ENCODE data around the gene KIF3B.

The KIF3B gene

DNA sequence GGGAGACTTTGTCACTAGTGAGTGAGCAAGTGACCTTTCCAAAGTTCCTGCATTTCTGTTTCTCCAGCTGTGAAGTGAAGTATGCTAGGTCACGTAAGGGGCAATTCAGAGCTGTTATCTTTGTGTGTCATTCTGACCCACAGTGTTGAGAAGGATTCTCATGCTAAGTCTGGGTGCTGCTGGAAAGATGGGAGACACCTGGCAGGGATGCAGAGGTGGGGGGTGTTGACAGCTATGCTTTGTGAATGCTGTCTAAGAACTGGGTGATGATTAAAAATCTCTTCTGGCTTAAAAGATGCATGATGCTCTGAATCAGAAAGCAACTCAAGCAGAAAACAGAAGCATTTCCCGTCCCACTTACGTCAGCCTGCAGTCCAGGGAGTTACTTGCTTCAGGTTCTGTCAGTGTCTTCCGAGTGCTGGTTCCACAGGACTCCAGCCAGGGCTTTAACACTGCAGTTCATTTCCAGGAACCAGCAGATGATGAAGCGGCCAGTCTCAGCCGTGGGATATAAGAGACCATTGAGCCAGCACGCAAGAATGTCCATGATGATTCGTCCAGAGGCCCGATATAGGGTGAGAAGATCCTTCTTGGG lies 49.7 kb downstream of the KIF3B start:
- Histone ChIP-seq H3K36me3 (ENCODE audit: control insufficient read depth in 1 of 2, insufficient read depth in 2 of 2, low read length in 2 of 2) (peaks cover 12 to 18% of the 10 kb centered on the region in 2 experiments), H4K91ac (ENCODE audit: low read depth, low read length) (no peak overlapping the region), H3K9me3 (ENCODE audit: insufficient read depth, low read depth, low read length) (no peaks in the 10 kb centered on the region), H3K18ac (ENCODE audit: low read length) (no peak overlapping the region), H3K4ac (ENCODE audit: low read depth, low read length) (no peak overlapping the region), H3K9ac (ENCODE audit: low read length) (no peak overlapping the region), H3K4me1 (ENCODE audit: control insufficient read depth in 1 of 2, insufficient read depth in 2 of 2, low read length in 2 of 2) (peaks cover 0 to 6% of the 10 kb centered on the region in 2 experiments), H3K4me2 (ENCODE audit: low read length) (no peak overlapping the region), H3K27me3 (ENCODE audit: insufficient read depth, low read length) (no peaks in the 10 kb centered on the region), H4K12ac (ENCODE audit: low read depth, low read length) (no peak overlapping the region), H2AK5ac (ENCODE audit: low read length) (no peak overlapping the region), H3K27ac (ENCODE audit: low read depth, low read length) (no peak overlapping the region), H3K23ac (ENCODE audit: low read length) (no peak overlapping the region), H3K79me1 (ENCODE audit: low read length) (no peaks in the 10 kb centered on the region), H2AFZ (ENCODE audit: insufficient read depth, low read length, poor library complexity) (no peak overlapping the region), H2BK120ac (ENCODE audit: insufficient read depth, low read length, poor library complexity) (no peak overlapping the region), H3K14ac (ENCODE audit: low read length) (no peak overlapping the region), H3K79me2 (ENCODE audit: control insufficient read depth, insufficient read depth, low read length, poor library complexity) (no peaks in the 10 kb centered on the region), H2BK12ac (ENCODE audit: low read length) (no peak overlapping the region), H2BK5ac (ENCODE audit: low read depth, low read length, poor library complexity) (no peak overlapping the region), H3K4me3 (ENCODE audit: low read depth, low read length) (no peak overlapping the region), H4K8ac (ENCODE audit: low read depth, low read length) (no peak overlapping the region)
- WGBS (ENCODE audit: extremely low coverage, insufficient coverage, insufficient read length): no CpG with 5 or more reads among the region's 9 CpGs
- DNase-seq: no peak

DNA sequence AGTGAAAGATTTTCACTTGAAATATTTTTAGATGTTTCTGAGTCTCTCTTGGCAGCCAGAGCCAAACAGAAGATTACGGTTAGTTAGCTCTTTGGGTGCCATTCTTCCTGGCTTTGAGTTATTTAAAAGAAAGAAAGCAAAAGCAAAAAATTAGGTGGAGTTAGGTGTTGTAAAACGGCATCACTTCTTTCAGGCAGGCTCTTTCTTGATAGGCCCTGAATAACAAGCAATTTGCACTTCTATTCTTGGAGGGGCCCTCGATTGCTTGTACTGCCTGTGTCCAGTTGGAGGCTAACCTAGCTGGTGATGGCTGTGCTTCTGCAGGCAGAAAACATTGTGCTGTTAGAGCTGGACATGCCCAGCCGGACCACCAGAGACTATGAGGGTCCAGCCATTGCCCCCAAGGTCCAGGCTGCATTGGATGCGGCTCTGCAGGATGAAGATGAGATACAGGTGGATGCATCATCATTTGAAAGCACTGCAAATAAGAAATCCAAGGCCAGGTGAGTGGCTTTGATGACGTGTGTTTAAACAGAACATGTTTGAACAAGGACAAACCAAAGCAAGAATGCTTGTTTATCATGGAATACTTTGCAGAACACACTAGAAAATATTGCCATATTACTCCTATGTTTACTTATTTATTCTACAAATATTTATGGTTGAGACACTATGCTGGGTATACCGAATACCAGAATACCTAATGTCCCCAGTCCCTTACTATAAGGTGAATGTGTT lies 52.5 kb downstream of the KIF3B start:
- H2AK5ac ChIP-seq (ENCODE audit: low read length): no peak overlapping the region
- H3K18ac ChIP-seq (ENCODE audit: low read length): no peak overlapping the region
- H3K9ac ChIP-seq (ENCODE audit: low read length): no peak overlapping the region
- no peak overlapping the region for H4K91ac ChIP-seq (ENCODE audit: low read depth, low read length)
- H3K4ac ChIP-seq (ENCODE audit: low read depth, low read length): no peak overlapping the region
- no peak overlapping the region for H2BK120ac ChIP-seq (ENCODE audit: insufficient read depth, low read length, poor library complexity)
- H4K8ac ChIP-seq (ENCODE audit: low read depth, low read length): no peak overlapping the region
- H3K79me2 ChIP-seq (ENCODE audit: control insufficient read depth, insufficient read depth, low read length, poor library complexity): no peaks in the 10 kb centered on the region
- no peak overlapping the region for H3K4me2 ChIP-seq (ENCODE audit: low read length)
- H3K23ac ChIP-seq (ENCODE audit: low read length): no peak overlapping the region
- H3K79me1 ChIP-seq (ENCODE audit: low read length): no peaks in the 10 kb centered on the region
- H3K27me3 ChIP-seq (ENCODE audit: insufficient read depth, low read length): no peaks in the 10 kb centered on the region
- H2AFZ ChIP-seq (ENCODE audit: insufficient read depth, low read length, poor library complexity): no peak overlapping the region
- peaks cover 11 to 20% of the 10 kb centered on the region in 2 experiments for H3K36me3 ChIP-seq (ENCODE audit: control insufficient read depth in 1 of 2, insufficient read depth in 2 of 2, low read length in 2 of 2)
- no peak overlapping the region for H3K4me3 ChIP-seq (ENCODE audit: low read depth, low read length)
- H3K9me3 ChIP-seq (ENCODE audit: insufficient read depth, low read depth, low read length): no peaks in the 10 kb centered on the region
- no peak overlapping the region for H2BK12ac ChIP-seq (ENCODE audit: low read length)
- H3K4me1 ChIP-seq (ENCODE audit: control insufficient read depth in 1 of 2, insufficient read depth in 2 of 2, low read length in 2 of 2): peaks cover 0 to 10% of the 10 kb centered on the region in 2 experiments
- H3K27ac ChIP-seq (ENCODE audit: low read depth, low read length): no peak overlapping the region
- no CpG with 5 or more reads among the region's 7 CpGs for WGBS (ENCODE audit: extremely low coverage, insufficient coverage, insufficient read length)
- H4K12ac ChIP-seq (ENCODE audit: low read depth, low read length): no peak overlapping the region
- H2BK5ac ChIP-seq (ENCODE audit: low read depth, low read length, poor library complexity): no peak overlapping the region
- DNase-seq: no peak
- no peak overlapping the region for H3K14ac ChIP-seq (ENCODE audit: low read length)

DNA sequence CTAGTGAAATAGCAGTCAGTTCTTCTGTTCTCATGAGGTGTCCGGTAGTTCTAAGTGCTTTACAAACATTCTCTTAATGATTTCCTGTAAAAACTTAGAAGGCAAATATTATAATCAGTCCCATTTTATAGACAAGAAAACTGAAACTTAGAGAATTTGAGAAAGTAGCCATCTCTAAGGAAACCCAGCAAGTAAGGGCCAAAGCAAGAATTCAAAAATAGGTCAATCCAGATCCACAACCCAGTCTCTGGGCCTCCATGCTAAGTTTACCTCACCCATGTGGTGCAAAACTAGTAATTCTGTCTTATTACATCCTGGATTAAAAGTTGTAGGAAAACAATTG lies 53.1 kb downstream of the KIF3B start:
- H3K27me3 ChIP-seq (ENCODE audit: insufficient read depth, low read length): no peaks in the 10 kb centered on the region
- H2BK120ac ChIP-seq (ENCODE audit: insufficient read depth, low read length, poor library complexity): no peak overlapping the region
- no peak overlapping the region for H3K4ac ChIP-seq (ENCODE audit: low read depth, low read length)
- H4K8ac ChIP-seq (ENCODE audit: low read depth, low read length): no peak overlapping the region
- no CpG with 5 or more reads among the region's 1 CpG for WGBS (ENCODE audit: extremely low coverage, insufficient coverage, insufficient read length)
- H3K4me3 ChIP-seq (ENCODE audit: low read depth, low read length): no peak overlapping the region
- H2AK5ac ChIP-seq (ENCODE audit: low read length): no peak overlapping the region
- H2BK5ac ChIP-seq (ENCODE audit: low read depth, low read length, poor library complexity): no peak overlapping the region
- H3K79me2 ChIP-seq (ENCODE audit: control insufficient read depth, insufficient read depth, low read length, poor library complexity): no peaks in the 10 kb centered on the region
- H3K9me3 ChIP-seq (ENCODE audit: insufficient read depth, low read depth, low read length): no peaks in the 10 kb centered on the region
- H4K12ac ChIP-seq (ENCODE audit: low read depth, low read length): no peak overlapping the region
- H2BK12ac ChIP-seq (ENCODE audit: low read length): no peak overlapping the region
- no peak for DNase-seq
- no peak overlapping the region for H3K14ac ChIP-seq (ENCODE audit: low read length)
- no peak overlapping the region for H3K18ac ChIP-seq (ENCODE audit: low read length)
- H3K79me1 ChIP-seq (ENCODE audit: low read length): no peaks in the 10 kb centered on the region
- H4K91ac ChIP-seq (ENCODE audit: low read depth, low read length): no peak overlapping the region
- H3K27ac ChIP-seq (ENCODE audit: low read depth, low read length): no peak overlapping the region
- H2AFZ ChIP-seq (ENCODE audit: insufficient read depth, low read length, poor library complexity): no peak overlapping the region
- H3K9ac ChIP-seq (ENCODE audit: low read length): no peak overlapping the region
- peaks cover 11 to 20% of the 10 kb centered on the region in 2 experiments for H3K36me3 ChIP-seq (ENCODE audit: control insufficient read depth in 1 of 2, insufficient read depth in 2 of 2, low read length in 2 of 2)
- H3K4me2 ChIP-seq (ENCODE audit: low read length): no peak overlapping the region
- H3K4me1 ChIP-seq (ENCODE audit: control insufficient read depth in 1 of 2, insufficient read depth in 2 of 2, low read length in 2 of 2): peaks cover 0 to 10% of the 10 kb centered on the region in 2 experiments
- no peak overlapping the region for H3K23ac ChIP-seq (ENCODE audit: low read length)

DNA sequence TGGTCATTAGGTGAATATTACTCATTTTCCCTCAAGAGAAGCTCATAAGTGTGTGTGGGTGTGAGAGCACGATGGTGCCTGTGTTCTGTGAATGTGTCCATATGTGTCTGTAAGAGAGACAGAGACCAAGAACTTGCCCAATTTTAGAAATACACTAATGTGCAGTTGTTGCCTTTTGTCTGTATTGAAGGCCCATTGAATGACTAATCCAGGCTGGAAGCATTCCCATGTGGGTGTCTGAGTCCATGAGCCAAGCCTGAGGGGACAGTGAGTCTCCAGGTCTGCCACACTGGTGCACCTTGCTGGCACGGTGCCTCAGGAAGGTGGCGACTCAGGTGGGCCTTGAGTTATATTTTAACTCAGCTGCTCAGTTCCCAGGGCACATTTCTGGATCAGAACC lies 55.2 kb downstream of the KIF3B start:
- Histone ChIP-seq H3K79me1 (ENCODE audit: low read length) (no peaks in the 10 kb centered on the region), H3K4me3 (ENCODE audit: low read depth, low read length) (no peak overlapping the region), H3K4ac (ENCODE audit: low read depth, low read length) (no peak overlapping the region), H2BK12ac (ENCODE audit: low read length) (no peak overlapping the region), H3K23ac (ENCODE audit: low read length) (no peak overlapping the region), H2AK5ac (ENCODE audit: low read length) (no peak overlapping the region), H3K79me2 (ENCODE audit: control insufficient read depth, insufficient read depth, low read length, poor library complexity) (no peaks in the 10 kb centered on the region), H3K14ac (ENCODE audit: low read length) (no peak overlapping the region), H2AFZ (ENCODE audit: insufficient read depth, low read length, poor library complexity) (no peak overlapping the region), H4K8ac (ENCODE audit: low read depth, low read length) (no peak overlapping the region), H4K12ac (ENCODE audit: low read depth, low read length) (no peak overlapping the region), H3K9me3 (ENCODE audit: insufficient read depth, low read depth, low read length) (no peaks in the 10 kb centered on the region), H3K4me1 (ENCODE audit: control insufficient read depth in 1 of 2, insufficient read depth in 2 of 2, low read length in 2 of 2) (peaks cover 0 to 4% of the 10 kb centered on the region in 2 experiments), H2BK120ac (ENCODE audit: insufficient read depth, low read length, poor library complexity) (no peak overlapping the region), H3K18ac (ENCODE audit: low read length) (no peak overlapping the region), H4K91ac (ENCODE audit: low read depth, low read length) (no peak overlapping the region), H3K9ac (ENCODE audit: low read length) (no peak overlapping the region), H3K4me2 (ENCODE audit: low read length) (no peak overlapping the region), H3K27ac (ENCODE audit: low read depth, low read length) (no peak overlapping the region), H2BK5ac (ENCODE audit: low read depth, low read length, poor library complexity) (no peak overlapping the region), H3K27me3 (ENCODE audit: insufficient read depth, low read length) (no peaks in the 10 kb centered on the region), H3K36me3 (ENCODE audit: control insufficient read depth in 1 of 2, insufficient read depth in 2 of 2, low read length in 2 of 2) (peaks cover 9 to 20% of the 10 kb centered on the region in 2 experiments)
- no CpG with 5 or more reads among the region's 3 CpGs for WGBS (ENCODE audit: extremely low coverage, insufficient coverage, insufficient read length)
- peak; percentile 50 to 68 for DNase-seq
